Measurements from ENCODE around the gene LNX1.

LNX1 gene

DNA sequence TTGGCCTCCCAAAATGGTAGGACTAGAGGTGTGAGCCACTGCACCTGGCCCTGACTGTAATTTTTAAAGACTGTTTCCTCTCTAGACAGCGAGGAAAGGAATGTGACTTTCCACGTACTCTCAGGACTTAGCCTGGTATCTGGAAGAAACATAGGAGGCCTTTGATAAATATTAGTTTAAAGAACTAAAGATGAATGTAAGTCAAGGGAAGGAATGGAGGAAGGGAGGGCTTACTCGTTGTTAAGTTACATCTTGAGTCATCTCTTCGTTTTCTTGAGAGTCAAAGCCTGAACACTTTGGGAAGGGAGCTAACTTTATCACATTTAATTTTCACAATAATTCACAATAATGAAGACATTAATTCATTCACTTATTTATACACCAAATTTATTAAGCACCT, 7.2 kb upstream of the LNX1 start:
- no peak for DNase-seq

GRCh38 chr4:53596901-53597300, 5.6 kb upstream of the LNX1 start:
- no peak for DNase-seq

DNA sequence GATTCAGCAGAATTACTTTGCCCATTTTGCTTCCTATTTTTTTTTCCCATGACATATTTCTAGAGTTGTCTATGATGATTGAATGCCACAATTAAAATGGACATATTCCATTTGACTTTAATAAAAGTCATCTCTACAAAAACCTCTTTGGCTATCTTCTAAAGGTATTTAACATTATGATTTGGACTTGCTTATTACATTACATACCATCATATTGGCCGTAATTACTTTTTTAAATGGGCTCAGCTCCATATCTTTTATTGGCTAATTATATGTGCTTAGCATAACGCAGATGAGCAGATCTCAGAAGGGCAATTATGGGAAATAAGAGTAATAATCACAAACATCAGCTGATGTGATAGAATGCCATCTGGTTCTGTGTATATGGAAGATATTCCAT, 4.5 kb upstream of the LNX1 start:
- no peak for DNase-seq

DNA sequence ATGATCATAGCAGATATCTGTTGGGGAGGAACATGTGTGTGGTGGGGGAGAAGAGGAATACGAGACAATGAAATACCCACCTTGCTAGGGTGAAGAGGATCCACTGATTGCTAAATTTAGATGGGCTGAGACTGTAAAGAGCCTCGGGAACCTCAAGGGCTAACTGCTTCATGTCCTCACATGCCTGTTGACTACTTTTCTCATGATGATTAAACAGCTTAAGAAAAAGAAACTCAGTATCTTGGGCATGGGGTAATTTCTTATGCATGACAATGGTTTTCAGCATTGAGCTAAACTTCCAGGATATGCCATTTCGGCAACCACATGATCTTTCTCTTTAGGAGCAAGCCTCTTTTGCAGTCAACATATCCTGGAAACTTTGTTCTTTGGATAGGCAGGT, 3.9 kb upstream of the LNX1 start:
- DNase-seq, result no peak

DNA sequence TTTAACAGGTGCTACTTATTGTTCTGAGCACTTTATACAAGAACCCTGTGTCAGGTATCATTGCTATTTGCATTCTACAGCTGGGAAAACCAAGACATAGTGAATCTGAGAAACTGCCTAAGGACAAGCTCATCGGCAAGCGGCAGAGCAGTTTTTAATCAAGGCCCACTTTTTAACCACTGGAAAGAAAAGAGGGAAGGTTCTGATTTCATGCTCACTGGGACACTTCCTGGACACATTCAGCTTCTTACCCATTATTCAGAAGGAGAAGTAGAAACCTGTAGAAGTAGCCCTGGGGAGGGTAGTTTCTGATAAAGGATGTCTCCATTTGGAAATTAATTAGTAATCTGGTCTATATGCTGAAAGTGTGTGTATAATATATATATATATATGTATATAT, 2.5 kb upstream of the LNX1 start:
- no peak for DNase-seq

DNA sequence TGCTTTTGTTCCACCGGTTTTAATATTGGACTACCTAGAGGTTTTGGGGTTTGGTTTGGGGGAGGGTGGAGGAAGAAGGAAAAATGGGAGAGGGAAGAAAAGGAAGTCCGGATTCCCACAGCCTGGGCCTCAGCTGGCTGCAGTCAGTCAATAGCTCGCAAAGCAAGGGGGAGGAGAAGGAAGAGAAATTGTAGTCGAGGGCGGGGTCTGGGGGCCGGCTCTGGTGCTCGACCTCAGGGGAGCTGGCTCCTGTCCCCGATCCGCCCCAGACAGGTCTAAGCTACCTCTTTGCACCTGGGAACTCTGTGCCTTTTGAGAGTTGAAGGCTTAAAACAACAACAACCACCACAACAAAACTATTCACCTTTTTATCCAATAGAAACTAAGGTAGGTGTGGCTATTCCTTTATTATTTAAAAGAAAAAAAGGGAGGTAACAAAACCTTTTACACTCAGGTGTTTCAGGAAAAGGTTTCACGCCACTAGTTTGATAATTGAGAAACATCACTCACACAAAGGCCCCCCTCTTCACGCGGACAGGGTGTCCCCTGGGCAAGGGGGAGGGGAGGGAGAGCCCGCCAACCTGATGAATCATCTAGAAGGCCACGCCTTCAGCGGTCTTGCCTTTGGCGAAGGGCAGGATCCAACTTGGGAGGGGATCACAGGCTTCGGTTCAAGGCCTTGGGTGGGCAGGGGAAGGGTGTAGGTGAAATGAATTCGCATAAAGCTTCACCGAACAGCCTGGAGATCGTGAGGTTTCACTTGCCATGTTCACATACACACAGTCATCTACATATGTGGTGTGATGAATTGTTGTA, 1.6 kb upstream of the LNX1 start:
- no peak for DNase-seq

DNA sequence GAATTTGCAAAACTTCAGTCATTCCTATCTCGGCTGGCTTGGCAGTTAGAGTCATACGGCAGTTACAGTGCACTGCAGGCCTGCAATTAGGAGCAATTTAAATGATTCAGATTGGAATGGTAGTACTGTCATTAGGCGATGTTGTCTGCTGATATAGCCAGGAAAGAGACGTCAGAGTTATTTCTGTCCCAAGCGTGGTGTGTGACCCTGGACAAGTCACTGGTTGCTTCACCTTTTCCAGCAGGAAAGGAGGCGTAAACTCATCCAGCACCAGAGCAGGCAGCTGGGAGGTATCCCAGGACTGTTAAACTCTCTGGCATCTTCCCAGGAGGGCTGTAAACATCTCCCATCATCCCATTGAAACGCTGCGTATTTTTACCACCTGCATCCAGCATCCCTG, 836 bp upstream of the LNX1 start:
- no peak for DNase-seq

- no peak for DNase-seq
Measured at GRCh38 chr4:53590187-53590586, 1.1 kb downstream of the LNX1 start.

DNA sequence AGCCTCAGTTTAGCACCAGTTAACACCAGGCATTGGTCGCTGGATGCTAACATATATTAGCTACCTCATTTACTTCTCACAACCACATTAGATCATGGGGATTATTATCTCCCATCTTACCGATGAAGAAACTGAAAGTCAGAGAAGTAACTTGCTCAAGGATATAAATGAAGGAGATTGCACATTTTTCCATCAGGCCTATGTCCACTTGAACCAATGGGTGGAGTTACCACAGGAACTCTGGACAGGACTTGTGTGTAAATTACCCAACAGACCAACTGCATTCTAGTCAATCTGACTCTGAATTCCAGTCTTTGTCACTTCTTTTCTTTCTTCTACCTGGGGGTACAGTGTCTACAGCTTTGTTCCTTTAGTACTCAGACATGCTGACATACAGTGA, 1.8 kb downstream of the LNX1 start:
- no peak for DNase-seq

GRCh38 chr4:53587135-53587534, 4.2 kb downstream of the LNX1 start:
- DNase-seq, result no peak

- no peak for DNase-seq
Measured at GRCh38 chr4:53586121-53586816, 5.0 kb downstream of the LNX1 start.

- DNase-seq, result no peak
Measured at GRCh38 chr4:53584658-53585057, 6.6 kb downstream of the LNX1 start.

DNA sequence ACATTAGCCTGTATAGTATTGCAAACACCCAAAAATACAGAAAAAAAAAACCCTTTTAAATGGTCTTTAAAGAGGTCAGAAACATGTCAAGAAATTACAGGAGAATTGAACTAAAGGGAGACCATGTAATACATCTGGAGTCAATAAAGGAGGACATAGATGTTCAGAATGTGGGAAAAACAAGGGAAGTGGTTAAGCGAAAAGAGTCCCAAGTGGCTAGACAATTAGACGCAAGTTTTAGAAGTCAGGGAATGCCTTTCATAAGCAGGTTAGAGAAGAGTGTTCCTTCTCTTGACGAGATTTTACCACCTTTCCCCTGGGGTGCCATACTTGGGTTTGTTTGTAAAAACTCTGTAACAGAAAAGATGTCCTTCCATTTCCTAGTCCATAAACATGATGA, 7.8 kb downstream of the LNX1 start:
- DNase-seq, result no peak

GRCh38 chr4:53582194-53582593, 9.1 kb downstream of the LNX1 start:
- no peak for DNase-seq

- DNase-seq, result no peak
Measured at GRCh38 chr4:53580274-53580673, 11.0 kb downstream of the LNX1 start.

- no peak for DNase-seq
Measured at GRCh38 chr4:53579826-53580225, 11.5 kb downstream of the LNX1 start.

GRCh38 chr4:53576676-53577372, 14.5 kb downstream of the LNX1 start:
- DNase-seq, result no peak

DNA sequence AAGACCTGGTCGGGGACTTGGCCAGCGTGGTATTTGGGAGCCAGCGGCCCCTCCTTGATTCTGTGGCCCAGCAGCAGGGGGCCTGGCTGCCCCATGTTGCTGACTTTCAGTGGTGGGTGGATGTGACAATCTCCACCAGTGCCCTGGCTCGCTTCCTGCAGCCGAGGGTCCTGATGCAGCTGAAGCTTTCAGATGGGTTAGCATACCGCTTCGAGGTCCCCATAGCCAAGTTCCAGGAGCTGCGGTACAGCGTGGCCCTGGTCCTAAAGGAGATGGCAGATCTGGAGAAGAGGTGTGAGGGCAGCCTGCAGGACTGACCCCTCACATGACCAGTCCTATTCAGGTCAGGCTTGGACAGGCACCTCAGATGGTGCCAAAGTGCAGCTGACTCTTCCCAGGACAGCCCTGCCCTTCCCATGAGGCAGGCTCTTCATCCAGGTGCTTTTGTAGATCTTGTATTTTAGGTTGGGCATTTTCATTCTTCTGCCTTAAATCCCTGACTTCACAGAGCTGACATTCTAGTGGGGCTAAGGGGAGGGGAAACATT, 15.1 kb downstream of the LNX1 start:
- DNase-seq, result no peak

DNA sequence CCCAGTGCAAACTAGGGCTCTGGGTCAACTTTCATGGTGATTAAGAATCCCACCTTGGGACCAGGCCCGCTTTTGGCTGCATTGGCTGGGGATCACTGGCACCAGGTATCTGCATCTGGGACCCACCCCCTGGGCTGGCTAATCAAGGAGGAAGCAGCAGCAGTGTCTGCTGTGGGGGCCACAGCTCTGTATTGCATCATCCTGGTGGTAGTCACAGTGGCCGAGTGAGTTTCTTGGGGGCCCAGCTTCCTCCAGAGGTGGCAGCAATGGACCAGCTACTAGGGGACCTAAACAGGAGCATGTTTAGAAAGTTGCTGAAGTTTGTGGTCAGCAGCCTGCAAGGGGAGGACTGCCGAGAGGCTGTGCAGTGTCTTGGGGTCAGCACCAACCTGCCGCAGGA, 15.7 kb downstream of the LNX1 start:
- no peak for DNase-seq

GRCh38 chr4:53574528-53574927, 16.8 kb downstream of the LNX1 start:
- no peak for DNase-seq

DNA sequence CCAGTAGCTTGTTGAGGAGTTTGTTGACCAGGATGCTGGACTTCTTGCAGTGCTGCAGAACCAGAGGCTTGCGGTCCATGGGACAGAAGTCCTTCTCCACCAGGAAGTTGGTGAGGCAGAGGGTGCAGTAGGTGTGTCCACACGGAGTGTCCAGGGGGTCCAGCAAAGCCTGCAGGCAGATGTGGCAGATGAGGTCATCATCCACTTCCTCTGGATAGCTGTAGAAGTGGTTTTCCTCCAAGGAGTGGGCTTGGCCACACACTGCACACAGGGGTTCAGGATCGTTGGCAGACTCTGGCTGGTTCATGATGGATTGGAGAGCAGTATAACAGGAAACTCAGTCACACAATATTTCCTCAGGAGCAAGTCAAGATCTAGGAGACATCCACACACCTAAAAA, 17.6 kb downstream of the LNX1 start:
- no peak for DNase-seq

DNA sequence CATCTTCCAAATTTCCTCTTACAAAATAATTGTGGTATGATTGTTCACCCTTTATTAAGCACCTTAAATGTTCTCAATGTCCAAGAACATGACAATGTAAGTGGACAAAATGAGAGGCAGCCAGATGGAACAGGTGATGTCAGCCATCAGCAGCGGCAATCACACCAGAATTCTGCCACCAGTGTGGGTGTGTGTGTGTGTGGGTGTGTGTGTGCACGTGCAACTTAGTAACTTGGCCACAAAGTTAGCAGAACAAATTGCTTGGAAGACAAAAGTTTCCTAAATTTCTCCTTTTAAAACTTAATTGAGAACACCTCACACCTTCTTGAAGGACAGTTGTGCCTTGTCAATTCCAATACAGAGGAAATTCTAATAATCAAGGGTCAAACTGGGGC, 18.7 kb downstream of the LNX1 start:
- DNase-seq, result no peak

- no peak for DNase-seq
Measured at GRCh38 chr4:53571936-53572599, 19.2 kb downstream of the LNX1 start.
